Fibroblast of peridontal ligament (primary cell): Measurements from ENCODE around the gene HSPB9.

ENCODE experiments used
- DNase-seq: peaks from one replicate; pipeline ENCODE4 v3.0.0-alpha.2; 2010; ENCODE audit errors: extremely low read depth

HSPB9 gene

GRCh38 chr17:42101513-42102292 is 20.9 kb upstream of the HSPB9 start:
- peak; percentile 44 for DNase-seq

- DNase-seq = no peak
Observed at GRCh38 chr17:42103221-42103954, 19.2 kb upstream of the HSPB9 start.

DNA sequence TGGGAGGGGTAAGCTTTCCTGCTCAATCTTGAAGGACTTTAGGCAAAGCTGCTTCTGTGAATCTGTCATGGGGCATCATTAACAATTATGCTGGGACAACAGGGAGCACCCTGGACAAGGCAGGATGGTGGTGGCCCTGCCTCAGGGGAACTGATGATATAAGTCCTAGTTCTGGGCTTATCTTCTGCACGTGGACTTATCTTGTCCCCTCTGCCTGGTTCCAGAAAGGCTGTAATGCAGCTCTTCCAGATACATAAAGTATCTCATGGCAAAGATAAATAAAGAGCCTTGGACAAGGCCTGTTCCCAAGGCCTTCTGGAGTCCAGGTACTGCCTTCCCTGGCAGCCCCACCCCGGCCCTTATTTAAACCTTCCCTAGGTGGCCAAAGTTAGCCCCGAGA is 18.3 kb upstream of the HSPB9 start:
- DNase-seq = no peak

GRCh38 chr17:42106009-42106408 is 16.6 kb upstream of the HSPB9 start:
- DNase-seq = no peak

DNA sequence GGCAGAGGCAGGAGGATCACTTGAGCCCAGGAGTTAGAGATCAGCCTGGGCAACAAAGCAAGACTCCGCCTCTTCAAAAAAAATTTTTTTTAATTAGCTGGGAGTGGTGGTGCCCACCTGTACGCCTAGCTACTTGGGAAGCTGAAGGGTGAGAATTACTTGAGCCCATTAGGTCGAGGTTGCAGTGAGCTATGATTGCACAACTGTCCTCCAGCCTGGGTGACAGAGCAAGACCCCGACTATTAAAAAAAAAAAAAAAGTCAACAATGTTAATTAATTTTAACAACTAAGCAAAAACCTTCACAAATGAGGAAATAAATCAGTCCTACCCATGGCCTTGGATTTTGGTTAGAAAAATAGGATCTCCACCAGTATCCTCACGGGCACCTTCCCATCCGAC is 15.5 kb upstream of the HSPB9 start:
- no peak for DNase-seq

GRCh38 chr17:42107597-42108576 is 14.7 kb upstream of the HSPB9 start:
- no peak for DNase-seq

- DNase-seq = no peak
Observed at GRCh38 chr17:42109086-42109485, 13.5 kb upstream of the HSPB9 start.

DNA sequence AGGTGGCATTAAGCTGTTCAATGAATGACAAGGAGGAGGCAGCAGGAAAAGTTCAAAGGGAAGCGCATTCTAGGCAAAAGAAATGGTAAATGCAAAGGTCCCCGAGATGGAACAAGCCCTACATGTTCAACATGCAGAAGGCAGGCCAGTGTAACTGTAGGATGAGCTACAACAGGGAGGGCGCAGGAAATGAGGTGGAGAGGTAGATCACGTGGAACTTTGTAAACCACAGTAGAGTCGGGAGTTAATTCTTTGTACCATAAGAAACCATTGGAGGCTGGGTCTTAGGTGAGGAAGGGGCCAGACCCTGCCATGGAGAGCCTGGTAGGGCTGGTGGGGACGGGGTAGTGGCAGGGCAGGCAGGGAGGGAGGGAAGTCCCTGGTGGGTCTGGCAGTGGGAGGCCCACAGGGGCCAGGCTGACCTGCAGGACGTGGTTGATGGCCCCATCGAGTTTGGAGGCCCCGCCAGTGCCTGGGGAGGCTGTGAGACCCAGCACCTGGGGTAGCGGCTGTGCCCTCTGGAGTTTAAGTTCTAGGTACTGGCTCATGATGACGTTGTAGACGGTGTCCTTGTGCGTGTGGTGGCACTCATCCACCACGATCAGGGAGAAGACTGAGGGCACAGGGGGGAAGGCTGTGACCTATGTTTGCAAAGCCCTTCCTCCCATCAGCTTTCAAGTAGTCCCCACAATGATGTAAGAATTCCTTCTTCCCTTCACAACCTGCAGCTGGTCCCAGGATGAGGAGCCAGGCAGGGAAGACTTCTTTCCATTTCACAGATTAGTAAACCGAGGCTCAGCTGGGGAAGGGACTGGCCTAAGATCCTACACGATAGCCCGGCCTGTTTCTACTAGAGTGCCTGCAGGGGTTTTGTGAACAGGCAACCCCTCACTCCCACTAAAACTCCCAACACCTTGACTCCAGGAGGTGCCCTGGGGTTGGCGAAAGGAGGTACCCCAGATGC is 12.0 kb upstream of the HSPB9 start:
- no peak for DNase-seq

DNA sequence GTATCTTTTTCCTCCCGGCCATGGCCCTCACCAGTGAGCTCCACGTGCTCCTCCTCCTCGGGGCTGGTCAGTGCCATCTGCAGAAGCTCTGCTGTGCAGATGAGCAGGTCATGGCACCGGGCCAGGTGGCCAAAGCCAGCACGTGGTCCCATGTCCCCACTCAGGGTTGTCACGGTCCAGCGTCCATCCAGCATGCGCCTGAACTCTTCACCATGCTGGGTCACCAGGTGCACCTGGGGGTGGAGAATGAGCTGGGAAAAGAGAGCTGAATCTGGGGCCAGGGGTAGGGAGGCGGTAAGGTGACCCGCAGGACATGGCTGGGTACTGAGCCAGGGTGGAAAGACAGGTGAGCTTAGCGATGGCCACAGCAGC is 11.4 kb upstream of the HSPB9 start:
- DNase-seq = no peak

DNA sequence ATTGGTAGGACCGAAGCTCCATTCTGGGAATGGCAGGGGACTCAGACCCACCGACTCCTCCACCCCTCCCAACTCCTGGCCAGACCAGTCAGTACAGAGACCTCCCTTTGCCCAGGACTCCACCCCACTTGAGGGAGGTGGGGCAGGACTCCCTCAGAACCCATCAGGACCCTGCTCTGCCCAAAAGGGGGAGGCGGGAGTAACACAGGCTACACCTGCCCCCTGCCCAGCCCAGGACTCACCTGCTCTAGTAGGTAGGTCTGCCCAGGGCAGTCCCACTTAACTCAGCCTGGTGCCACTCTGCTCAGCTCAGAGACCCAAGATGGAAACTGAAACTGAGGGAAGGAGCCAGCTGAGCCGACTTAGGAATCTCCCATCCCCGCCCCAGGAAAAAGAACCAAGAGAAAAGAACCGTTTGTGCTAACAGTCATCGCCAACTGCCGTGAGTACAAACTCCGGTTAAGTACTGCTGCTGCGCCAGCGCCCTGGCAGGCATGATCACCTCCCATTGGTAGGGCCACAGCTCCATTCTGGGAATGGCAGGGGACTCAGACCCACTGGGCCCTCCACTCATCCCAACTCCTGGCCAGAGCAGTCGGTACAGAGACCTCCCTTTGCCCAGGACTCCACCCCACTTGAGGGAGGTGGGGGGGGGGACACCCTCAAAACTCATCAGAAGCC is 10.6 kb upstream of the HSPB9 start:
- peak; percentile 55 for DNase-seq

DNA sequence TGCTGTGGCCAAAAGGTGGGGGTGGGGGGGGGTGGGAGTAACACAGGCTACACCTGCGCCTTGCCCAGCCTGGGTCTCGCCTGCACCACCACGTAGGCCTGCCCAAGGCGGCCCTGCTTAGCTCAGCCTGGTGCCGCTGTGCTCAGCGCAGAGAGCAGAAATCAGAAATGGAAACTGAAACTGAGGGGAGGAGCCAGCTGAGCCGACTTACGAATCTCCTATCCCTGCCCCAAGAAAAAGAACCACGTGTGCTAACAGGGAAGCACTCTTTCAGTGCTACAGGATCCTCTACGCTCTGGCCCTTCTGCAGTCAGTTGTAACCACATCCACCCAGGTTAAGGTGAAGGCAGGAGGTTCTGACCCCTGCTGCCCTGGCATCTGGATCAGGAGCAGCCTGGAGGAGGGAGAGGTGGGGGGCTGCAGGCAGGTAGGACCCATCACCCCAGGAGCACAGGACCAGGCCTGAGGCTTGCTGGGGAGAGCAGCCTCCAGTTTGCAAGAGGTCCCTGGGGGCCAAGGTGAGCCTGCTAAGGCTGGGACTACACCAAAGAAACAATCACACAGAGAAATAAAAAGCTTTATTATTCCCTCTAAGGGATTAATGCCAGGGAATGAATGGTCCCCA is 9.9 kb upstream of the HSPB9 start, which contains the start of gene DHX58:
TSS of gene DHX58 (minus strand) at position 163 of the 625 bp plus-strand sequence. CDS start 822 bp downstream, outside the sequence.
- peak; percentile 86 for DNase-seq

- no peak for DNase-seq
Observed at GRCh38 chr17:42113293-42114069, 9.1 kb upstream of the HSPB9 start.

DNA sequence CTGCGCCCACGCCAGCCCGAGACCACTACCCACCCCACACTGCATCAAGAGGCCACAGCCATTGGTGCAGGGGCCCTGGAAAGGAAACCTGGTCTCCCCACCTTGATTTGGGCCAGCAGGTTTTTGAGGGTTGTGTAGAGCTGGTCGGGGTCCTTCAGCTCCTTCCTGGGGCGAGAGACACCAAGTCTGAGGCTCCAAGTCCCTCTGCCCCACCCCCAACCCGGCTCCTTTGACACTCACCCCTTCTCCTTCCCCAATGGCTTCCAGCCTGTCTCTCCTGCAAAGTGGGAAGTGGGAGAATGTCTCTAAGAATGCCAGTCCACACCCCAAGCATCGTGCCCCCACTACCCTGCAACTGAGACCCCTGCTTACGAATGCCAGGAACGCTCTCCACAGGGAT is 8.5 kb upstream of the HSPB9 start:
- no peak for DNase-seq

DNA sequence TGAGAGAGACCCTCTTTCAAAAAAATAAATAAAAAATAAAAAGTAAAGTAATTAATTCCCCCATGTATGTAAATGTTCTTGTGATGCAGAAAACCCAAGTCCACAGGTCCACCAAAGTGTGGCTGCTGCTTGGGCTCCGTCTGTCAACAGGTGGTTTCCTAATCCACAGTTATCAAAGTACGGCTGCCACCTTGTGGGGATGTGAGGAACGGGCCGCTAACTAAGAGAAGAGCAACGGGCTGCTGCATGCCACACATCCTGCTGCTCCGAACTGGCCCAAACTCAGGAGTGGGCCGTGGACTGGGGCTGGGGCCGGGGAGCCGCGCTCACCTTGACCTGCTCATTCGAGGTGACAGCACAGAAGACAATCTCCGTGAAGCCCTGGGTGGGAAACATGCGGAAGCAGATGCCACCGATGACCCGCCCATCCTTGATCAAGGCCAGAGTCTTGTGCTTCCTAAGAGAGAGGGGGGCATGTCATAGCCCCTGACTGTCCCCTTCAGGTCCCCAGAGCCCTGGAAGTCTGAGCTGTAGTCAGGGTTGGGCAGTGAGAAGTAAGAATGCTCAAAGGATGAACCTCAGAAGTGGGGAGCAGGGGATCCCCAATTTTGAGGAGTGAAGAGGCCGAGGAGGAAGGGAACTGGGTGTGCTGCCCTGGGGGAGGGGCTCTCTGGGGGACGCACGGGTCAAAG is 5.8 kb upstream of the HSPB9 start:
- DNase-seq = peak; percentile 81

DNA sequence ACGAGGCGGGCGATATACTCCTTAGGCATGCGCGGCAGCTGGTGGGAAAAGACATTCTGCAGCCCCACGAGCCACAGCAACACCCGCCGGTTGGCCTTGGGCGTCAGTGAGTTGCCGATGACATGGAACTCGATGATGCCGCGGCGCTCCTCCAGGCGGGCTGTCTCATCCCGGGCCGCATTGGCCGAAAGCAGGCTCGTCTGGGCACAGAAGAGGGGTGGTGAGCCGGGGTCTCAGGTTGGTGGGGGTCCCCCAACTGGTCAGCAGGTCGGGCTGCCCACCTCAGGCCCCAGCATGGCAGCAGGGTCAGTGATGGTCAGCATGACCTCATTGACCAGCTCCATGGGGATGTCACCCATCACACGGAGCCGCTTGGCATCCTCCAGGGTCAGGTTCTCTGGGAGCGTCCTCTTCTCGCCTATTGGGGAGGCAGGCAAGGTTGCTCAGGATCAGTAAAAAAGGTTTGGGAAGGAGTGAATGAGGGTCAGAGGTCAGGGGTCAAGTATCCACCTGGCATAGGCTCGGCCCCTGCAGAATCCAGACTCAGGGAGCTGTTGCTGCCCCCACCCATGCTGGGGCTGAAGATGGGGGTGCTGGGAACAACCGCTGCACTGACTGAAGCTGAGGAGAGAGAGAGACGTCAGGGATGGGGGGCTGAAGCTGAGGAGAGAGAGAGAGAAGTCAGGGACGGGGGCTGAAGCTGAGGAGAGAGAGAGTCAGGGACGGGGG is 5.0 kb upstream of the HSPB9 start:
- no peak for DNase-seq

- DNase-seq = no peak
Observed at GRCh38 chr17:42118126-42118510, 4.5 kb upstream of the HSPB9 start.

DNA sequence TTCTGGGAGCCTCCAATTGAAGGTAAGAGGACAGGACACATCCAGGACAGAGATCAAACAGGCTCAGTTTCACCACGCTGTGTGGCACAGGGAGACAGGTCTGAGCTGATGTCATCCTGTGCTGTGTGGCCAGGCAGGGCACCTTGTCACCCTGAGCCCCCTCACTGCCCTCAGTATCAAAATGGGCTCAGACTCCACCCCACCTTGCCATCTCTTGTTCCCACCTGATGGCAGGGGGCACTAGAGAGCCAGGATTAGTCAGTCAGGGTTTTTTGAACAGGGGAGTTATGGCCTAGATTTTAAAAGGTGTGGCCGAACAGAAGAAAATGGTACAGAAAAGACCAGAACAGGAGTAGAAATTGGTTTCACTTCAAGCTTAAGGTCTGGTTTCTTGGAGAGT is 4.1 kb upstream of the HSPB9 start:
- DNase-seq = peak; percentile 23

DNA sequence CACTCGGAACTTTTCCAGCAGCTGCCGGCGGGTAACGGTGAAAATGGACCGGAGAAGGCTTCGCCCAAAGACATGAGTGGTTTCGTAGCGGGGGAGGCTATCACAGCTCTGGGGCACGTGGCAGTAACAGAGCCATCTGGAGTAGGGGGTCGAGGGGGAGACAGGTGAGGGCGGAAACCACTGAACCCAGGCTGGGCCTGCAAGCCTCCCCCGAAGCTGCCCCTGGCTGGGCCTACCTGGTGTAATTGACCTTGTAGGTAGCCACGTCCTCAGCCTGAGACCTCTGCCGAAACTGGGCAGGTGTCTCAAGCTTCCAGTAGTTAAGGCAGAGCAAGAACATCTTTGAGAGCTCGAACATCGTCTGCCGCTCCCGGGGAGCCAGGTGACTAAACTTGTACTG is 3.3 kb upstream of the HSPB9 start:
- DNase-seq = no peak
